Nephron (organoid): ENCODE results near the gene CD2AP.

Source experiments
- H3K27ac Mint-ChIP-seq, 3 experiments: 2 replicates each; pipeline ENCODE4 v1.8.0; 2020; ENCODE audit warnings: mixed read lengths in 3 of 3, mild to moderate bottlenecking in 2 of 3, moderate library complexity in 1 of 3
- H3K27me3 Mint-ChIP-seq: 2 replicates; pipeline ENCODE4 v1.8.0; 2021; ENCODE audit warnings: low read depth, mild to moderate bottlenecking, moderate library complexity, mixed read lengths
- H3K36me3 Mint-ChIP-seq: 2 replicates; pipeline ENCODE4 v1.8.0; 2020; ENCODE audit warnings: low read depth, mixed read lengths
- H3K4me1 Mint-ChIP-seq: 2 replicates; pipeline ENCODE4 v1.8.0; 2020; ENCODE audit warnings: mixed read lengths
- H3K4me3 Mint-ChIP-seq, 3 experiments: 2 replicates each; pipeline ENCODE4 v1.8.0; 2020; ENCODE audit warnings: mild to moderate bottlenecking in 3 of 3, mixed read lengths in 3 of 3, moderate library complexity in 2 of 3
- H3K9me3 Mint-ChIP-seq: 2 replicates; pipeline ENCODE4 v1.8.0; 2020; ENCODE audit warnings: mixed read lengths
- CTCF ChIP-seq, 3 experiments: fragments of 200-600 bp; sonication (generic); IDR thresholded peaks; one replicate each; pipeline ENCODE4 v1.5.0; 2021; ENCODE audit warnings: antibody characterized with exemption in 3 of 3; ENCODE audit not compliant: unreplicated experiment in 3 of 3

CD2AP gene

GRCh38 chr6:47653706-47654105 is 176.1 kb downstream of the CD2AP start:
- Mint-ChIP-seq H3K4me1 (no peaks in the 10 kb centered on the region), H3K27me3 (no peaks in the 10 kb centered on the region), H3K36me3 (no peaks in the 10 kb centered on the region), H3K27ac (no peak overlapping the region), H3K4me3 (no peak overlapping the region), H3K9me3 (no peaks in the 10 kb centered on the region)
- TF ChIP-seq CTCF (IDR thresholded peaks at IDR 0.05; ENCODE audit: unreplicated experiment in 3 of 3) = no peak

GRCh38 chr6:47654255-47654654 is 176.7 kb downstream of the CD2AP start:
- Mint-ChIP-seq H3K27me3 (no peaks in the 10 kb centered on the region), H3K27ac (no peak overlapping the region), H3K9me3 (no peaks in the 10 kb centered on the region), H3K4me3 (no peak overlapping the region), H3K4me1 (no peaks in the 10 kb centered on the region), H3K36me3 (no peaks in the 10 kb centered on the region)
- no peak for TF ChIP-seq CTCF (IDR thresholded peaks at IDR 0.05; ENCODE audit: unreplicated experiment in 3 of 3)

GRCh38 chr6:47655719-47656595 is 178.4 kb downstream of the CD2AP start:
- H3K4me1 Mint-ChIP-seq = no peaks in the 10 kb centered on the region
- no peaks in the 10 kb centered on the region for H3K36me3 Mint-ChIP-seq
- no peak overlapping the region for H3K27ac Mint-ChIP-seq

GRCh38 chr6:47661960-47662359 is 184.4 kb downstream of the CD2AP start:
- H3K4me1 Mint-ChIP-seq = no peaks in the 10 kb centered on the region
- no peaks in the 10 kb centered on the region for H3K9me3 Mint-ChIP-seq
- no peaks in the 10 kb centered on the region for H3K27me3 Mint-ChIP-seq
- H3K36me3 Mint-ChIP-seq = no peaks in the 10 kb centered on the region
- no peak overlapping the region for H3K27ac Mint-ChIP-seq
- TF ChIP-seq CTCF (IDR thresholded peaks at IDR 0.05; ENCODE audit: unreplicated experiment in 3 of 3) = no peak
- H3K4me3 Mint-ChIP-seq = no peak overlapping the region

More at GRCh38 chr6:47655719-47656595, 178.4 kb downstream of the CD2AP start:
- Mint-ChIP-seq H3K9me3 (no peaks in the 10 kb centered on the region), H3K27me3 (no peaks in the 10 kb centered on the region), H3K4me3 (no peak overlapping the region)
- TF ChIP-seq CTCF (IDR thresholded peaks at IDR 0.05; ENCODE audit: unreplicated experiment in 3 of 3) = no peak

- Mint-ChIP-seq H3K27me3 (no peaks in the 10 kb centered on the region), H3K27ac (no peak overlapping the region), H3K36me3 (no peaks in the 10 kb centered on the region), H3K4me3 (no peak overlapping the region), H3K4me1 (no peaks in the 10 kb centered on the region), H3K9me3 (no peaks in the 10 kb centered on the region)
- no peak for TF ChIP-seq CTCF (IDR thresholded peaks at IDR 0.05; ENCODE audit: unreplicated experiment in 3 of 3)
Measured at GRCh38 chr6:47663462-47664216, 186.1 kb downstream of the CD2AP start.
